Lung (tissue), 12 donors: ENCODE results near the gene DNAI7. TPM values are rescaled to one million over a fixed set of nuclear protein-coding genes. Genes with fewer than 3 reads are reported as not detected.

Experiments used
- ATAC-seq: fragments of 200-7000 bp; cut with Tn5 transposase; one replicate; pipeline ENCODE4 v1.9.1; 2020; ENCODE audit warnings: moderate number of reproducible peaks; ENCODE audit not compliant: insufficient read depth, low FRiP score
- DNase-seq, 3 donors: peaks; one replicate each; pipeline ENCODE4 v3.0.0-alpha.2; 2013 to 2017
- H3K27ac ChIP-seq, 2 donors: one replicate each; pipeline ENCODE4 v1.5.1; 2013; ENCODE audit warnings: mild to moderate bottlenecking in 2 of 2, moderate library complexity in 2 of 2, control low read depth in 1 of 2, inconsistent platforms in 1 of 2, low read depth in 1 of 2, low read length in 1 of 2
- H3K27me3 ChIP-seq, 3 donors: one replicate each; pipeline ENCODE4 v1.5.1; 2013; ENCODE audit warnings: low read length in 2 of 3; ENCODE audit not compliant: control insufficient read depth in 3 of 3, insufficient read depth in 3 of 3
- H3K36me3 ChIP-seq, 4 donors: one replicate each; pipeline ENCODE4 v1.5.1; 2013; ENCODE audit warnings: low read length in 4 of 4, mild to moderate bottlenecking in 1 of 4, moderate library complexity in 1 of 4; ENCODE audit not compliant: control insufficient read depth in 4 of 4, insufficient read depth in 4 of 4
- H3K4me1 ChIP-seq, 5 donors: one replicate each; pipeline ENCODE4 v1.5.1; 2013; ENCODE audit warnings: low read length in 5 of 5, mild to moderate bottlenecking in 2 of 5, moderate library complexity in 1 of 5; ENCODE audit not compliant: control insufficient read depth in 5 of 5, insufficient read depth in 5 of 5
- H3K4me3 ChIP-seq: one replicate; pipeline ENCODE4 v1.5.1; 2013; ENCODE audit warnings: mild to moderate bottlenecking, control low read depth, moderate library complexity
- H3K9ac ChIP-seq, 2 donors: one replicate each; pipeline ENCODE4 v1.5.1; 2013; ENCODE audit warnings: low read length in 2 of 2, control low read depth in 1 of 2; ENCODE audit not compliant: insufficient read depth in 1 of 2
- H3K9me3 ChIP-seq, 4 donors: one replicate each; pipeline ENCODE4 v1.5.1; 2013; ENCODE audit warnings: low read length in 3 of 4, mild to moderate bottlenecking in 1 of 4, moderate library complexity in 1 of 4; ENCODE audit not compliant: control insufficient read depth in 4 of 4, insufficient read depth in 3 of 4
- CTCF ChIP-seq: IDR thresholded peaks from 2 replicates; pipeline ENCODE4 v1.5.1; 2012; ENCODE audit warnings: mild to moderate bottlenecking; ENCODE audit errors: control extremely low read depth, extremely low read depth
- WGBS, 2 donors: extraction: QIAGEN DNeasy Blood & Tissue Kit; methylation state at CpG; one replicate each; pipeline ENCODE4 v1.1.7; 2013; 5-methylcytosine and 5-hydroxymethylcytosine counted together
- polyA plus RNA-seq, 2 donors: library from polyadenylated mRNA; stranded (reverse); fragments of 200-250 nt; gene quantifications; one replicate each; pipeline ENCODE4 v1.2.1, GENCODE V29; 2013
- total RNA-seq, 2 donors: library from RNA; depleted of rRNA in 1 of 2; stranded (reverse); fragments of >200 nt in 1 of 2; gene quantifications; one replicate each; pipeline ENCODE4 v1.2.1, GENCODE V29; 2014 to 2021
- donor health status: control.
- donor health status: control.
- donor health status: Bipolar disorder and iron deficiency.
- donor health status: healthy.
- donor health status: DM: yes; HTN: yes; CAD: no.

Gene DNAI7
- total and polyA plus RNA-seq, 4 donors, result 2.0 to 11.9 (median 5.7) TPM

DNA sequence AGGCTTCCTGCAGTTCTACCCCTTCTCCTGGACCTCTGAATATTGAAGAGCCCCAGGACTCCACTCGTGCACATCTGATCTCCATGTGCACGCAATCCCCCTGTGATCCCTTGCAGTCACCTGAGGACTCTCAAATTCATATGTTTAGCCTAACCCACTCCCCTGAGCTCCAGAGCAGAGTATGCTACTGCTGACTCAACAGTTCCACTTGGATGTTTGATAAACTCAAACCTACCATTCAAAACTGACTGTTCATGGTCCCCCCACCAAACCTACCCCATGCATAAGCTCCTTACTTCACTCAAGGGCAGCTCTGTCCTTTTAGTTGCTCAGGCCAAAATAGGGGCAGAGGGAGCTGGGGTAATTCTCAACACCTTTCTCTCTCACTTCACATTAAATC lies 96.0 kb downstream of the DNAI7 start:
- Histone ChIP-seq H3K9me3 (peaks cover 0 to 6% (median 0%) of the 10 kb centered on the region in 4 donors), H3K36me3 (no peaks in the 10 kb centered on the region), H3K4me3 (no peak overlapping the region), H3K27ac (no peak overlapping the region), H3K4me1 (no peaks in the 10 kb centered on the region), H3K9ac (no peak overlapping the region), H3K27me3 (no peaks in the 10 kb centered on the region)
- DNase-seq (no peak), ATAC-seq (no peak)
- 90 to 96% methylated on average over 2 of the region's 2 CpGs for WGBS, 2 donors
- TF ChIP-seq CTCF, result no peak

DNA sequence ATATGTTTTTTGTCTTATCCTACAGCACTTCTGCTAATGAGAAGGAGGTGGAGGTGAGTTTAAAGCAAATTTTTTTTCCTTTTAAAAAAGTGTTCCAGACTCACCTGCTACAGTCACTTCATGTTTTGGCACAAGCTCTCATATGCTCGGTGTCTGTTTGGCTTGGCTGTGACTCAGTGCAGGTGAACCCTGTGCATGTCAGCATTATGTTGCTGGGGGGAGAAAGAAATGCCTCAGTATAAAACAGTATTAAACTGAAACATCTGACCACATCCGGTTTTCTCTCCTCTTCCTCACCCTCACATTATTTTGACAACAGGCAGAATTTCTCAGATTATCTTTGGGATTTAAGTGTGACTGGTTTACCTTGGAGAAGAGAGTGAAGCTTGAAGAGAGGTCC lies 105.2 kb downstream of the DNAI7 start:
- no peak overlapping the region for H3K9ac ChIP-seq
- ATAC-seq (no peak), DNase-seq (no peak)
- no peak overlapping the region for H3K27ac ChIP-seq
- peaks cover 0 to 7% (median 0%) of the 10 kb centered on the region in 4 donors for H3K9me3 ChIP-seq
- no peak overlapping the region for H3K4me3 ChIP-seq
- TF ChIP-seq CTCF, result no peak
- no peaks in the 10 kb centered on the region for H3K4me1 ChIP-seq
- H3K27me3 ChIP-seq, result no peaks in the 10 kb centered on the region
- no peaks in the 10 kb centered on the region for H3K36me3 ChIP-seq
- 15 to 26% methylated on average over 2 of the region's 2 CpGs for WGBS, 2 donors

DNA sequence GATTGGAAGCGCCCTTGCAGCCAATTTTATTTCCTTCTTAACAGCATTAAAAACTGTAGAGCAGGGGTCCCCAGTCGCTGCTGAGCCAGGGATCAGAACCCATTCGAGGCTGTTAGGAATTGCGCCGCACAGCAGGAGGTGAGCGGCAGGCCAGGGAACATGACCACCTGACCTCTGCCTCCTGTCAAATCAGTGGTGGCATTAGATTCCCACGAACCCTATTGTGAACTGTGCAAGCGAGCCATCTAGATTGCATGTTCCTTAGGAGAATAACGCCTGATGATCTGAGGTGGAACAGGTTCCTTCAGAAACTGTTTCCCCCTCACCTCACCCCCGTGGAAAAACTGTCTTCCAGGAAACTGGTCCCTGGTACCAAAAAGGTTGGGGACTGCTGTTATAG lies 107.4 kb downstream of the DNAI7 start:
- ATAC-seq, result no peak
- no peak overlapping the region for H3K9ac ChIP-seq
- TF ChIP-seq CTCF, result no peak
- H3K27me3 ChIP-seq, result no peaks in the 10 kb centered on the region
- no peaks in the 10 kb centered on the region for H3K9me3 ChIP-seq
- no peak overlapping the region for H3K27ac ChIP-seq
- no peaks in the 10 kb centered on the region for H3K36me3 ChIP-seq
- H3K4me1 ChIP-seq, result no peaks in the 10 kb centered on the region
- WGBS, 2 donors, result 80 to 82% methylated on average over 10 of the region's 10 CpGs
- no peak for DNase-seq
- no peak overlapping the region for H3K4me3 ChIP-seq

GRCh38 chr12:25084816-25085215 lies 110.1 kb downstream of the DNAI7 start:
- WGBS, 2 donors, result 93 to 98% methylated on average over 2 of the region's 2 CpGs
- Histone ChIP-seq H3K27ac (no peak overlapping the region), H3K9ac (no peak overlapping the region), H3K4me3 (no peak overlapping the region), H3K36me3 (no peaks in the 10 kb centered on the region), H3K27me3 (no peaks in the 10 kb centered on the region), H3K4me1 (no peaks in the 10 kb centered on the region), H3K9me3 (no peaks in the 10 kb centered on the region)
- DNase-seq, result no peak
- TF ChIP-seq CTCF, result no peak
- ATAC-seq, result no peak
